Upper lobe of left lung (tissue), 4 donors: ENCODE results near the gene EAF1.

Experiments
- EP300 ChIP-seq, 4 donors: sonication (generic); formaldehyde crosslinking; IDR thresholded peaks; one replicate each; pipeline ENCODE4 v1.5.1; 2017; ENCODE audit warnings: antibody characterized with exemption in 4 of 4, control low read depth in 2 of 4
- POLR2A ChIP-seq, 4 donors: fragments of 450-650 bp; IDR thresholded peaks; one replicate each; pipeline ENCODE4 v1.5.1; 2016 to 2017; ENCODE audit warnings: antibody characterized with exemption in 4 of 4, mild to moderate bottlenecking in 2 of 4
- POLR2AphosphoS5 ChIP-seq, 2 donors: sonication (generic); formaldehyde crosslinking; IDR thresholded peaks; one replicate each; pipeline ENCODE4 v1.5.1; 2017; ENCODE audit warnings: antibody characterized with exemption in 2 of 2
- TF ChIP-seq, protein P1 (sequence below), 6 experiments: fragments of 450-650 bp in 4 of 6; fragments of 200-600 bp in 2 of 6; sonication (generic) in 2 of 6; IDR thresholded peaks; one replicate each; pipeline ENCODE4 v1.5.1; 2016 to 2019; ENCODE audit warnings: antibody characterized with exemption in 6 of 6

- TF ChIP-seq POLR2A (IDR thresholded peaks at IDR 0.05) (no peak), POLR2AphosphoS5 (IDR thresholded peaks at IDR 0.05) (no peak), EP300 (IDR thresholded peaks at IDR 0.05) (no peak)
- TF ChIP-seq, protein P1, sequence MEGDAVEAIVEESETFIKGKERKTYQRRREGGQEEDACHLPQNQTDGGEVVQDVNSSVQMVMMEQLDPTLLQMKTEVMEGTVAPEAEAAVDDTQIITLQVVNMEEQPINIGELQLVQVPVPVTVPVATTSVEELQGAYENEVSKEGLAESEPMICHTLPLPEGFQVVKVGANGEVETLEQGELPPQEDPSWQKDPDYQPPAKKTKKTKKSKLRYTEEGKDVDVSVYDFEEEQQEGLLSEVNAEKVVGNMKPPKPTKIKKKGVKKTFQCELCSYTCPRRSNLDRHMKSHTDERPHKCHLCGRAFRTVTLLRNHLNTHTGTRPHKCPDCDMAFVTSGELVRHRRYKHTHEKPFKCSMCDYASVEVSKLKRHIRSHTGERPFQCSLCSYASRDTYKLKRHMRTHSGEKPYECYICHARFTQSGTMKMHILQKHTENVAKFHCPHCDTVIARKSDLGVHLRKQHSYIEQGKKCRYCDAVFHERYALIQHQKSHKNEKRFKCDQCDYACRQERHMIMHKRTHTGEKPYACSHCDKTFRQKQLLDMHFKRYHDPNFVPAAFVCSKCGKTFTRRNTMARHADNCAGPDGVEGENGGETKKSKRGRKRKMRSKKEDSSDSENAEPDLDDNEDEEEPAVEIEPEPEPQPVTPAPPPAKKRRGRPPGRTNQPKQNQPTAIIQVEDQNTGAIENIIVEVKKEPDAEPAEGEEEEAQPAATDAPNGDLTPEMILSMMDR (IDR thresholded peaks at IDR 0.05): no peak
Observed at GRCh38 chr3:15403495-15403894, 23.9 kb upstream of the EAF1 start.
